IPS-NIHi11 (cell line): ENCODE data around the gene GNPTAB.
"Not testable (repeated sequence)": the region's sequence is repeated elsewhere in the genome, so short reads cannot be mapped to it uniquely, and the experiment has no call there.

Experiments used
- DNase-seq: peaks from one replicate; pipeline ENCODE4 v3.0.0; 2012; ENCODE audit warnings: mixed read lengths, low spot score

Gene GNPTAB

GRCh38 chr12:101852998-101853397 is 22.2 kb upstream of the GNPTAB start:
- no peak for DNase-seq

- DNase-seq = no peak
Observed at GRCh38 chr12:101850199-101850598, 19.4 kb upstream of the GNPTAB start.

GRCh38 chr12:101847325-101847724 is 16.6 kb upstream of the GNPTAB start:
- DNase-seq = no peak

- no peak for DNase-seq
Observed at GRCh38 chr12:101845137-101845711, 14.5 kb upstream of the GNPTAB start.

- no peak for DNase-seq
Observed at GRCh38 chr12:101841069-101841468, 10.3 kb upstream of the GNPTAB start.

- DNase-seq = peak; percentile 83
Observed at GRCh38 chr12:101839324-101840283, 8.8 kb upstream of the GNPTAB start.

GRCh38 chr12:101838628-101839323 is 8.0 kb upstream of the GNPTAB start:
- DNase-seq = no peak

GRCh38 chr12:101832030-101832429 is 1.3 kb upstream of the GNPTAB start:
- DNase-seq = no peak

- no peak for DNase-seq
Observed at GRCh38 chr12:101829639-101830366, 956 bp downstream of the GNPTAB start.

GRCh38 chr12:101828463-101829196 is 2.1 kb downstream of the GNPTAB start:
- DNase-seq = no peak

GRCh38 chr12:101826766-101827368 is 3.9 kb downstream of the GNPTAB start:
- no peak for DNase-seq

- DNase-seq = no peak
Observed at GRCh38 chr12:101824831-101825230, 5.9 kb downstream of the GNPTAB start.

- DNase-seq = peak; percentile 72
Observed at GRCh38 chr12:101823891-101824290, 6.9 kb downstream of the GNPTAB start.

GRCh38 chr12:101823039-101823438 is 7.7 kb downstream of the GNPTAB start:
- DNase-seq = no peak

- no peak for DNase-seq
Observed at GRCh38 chr12:101819467-101819866, 11.3 kb downstream of the GNPTAB start.

GRCh38 chr12:101818689-101819088 is 12.1 kb downstream of the GNPTAB start:
- not testable (repeated sequence) for DNase-seq

- DNase-seq = no peak
Observed at GRCh38 chr12:101813117-101813516, 17.6 kb downstream of the GNPTAB start.

- not testable (repeated sequence) for DNase-seq
Observed at GRCh38 chr12:101812716-101813115, 18.0 kb downstream of the GNPTAB start.

- not testable (repeated sequence) for DNase-seq
Observed at GRCh38 chr12:101811342-101811741, 19.4 kb downstream of the GNPTAB start.

- no peak for DNase-seq
Observed at GRCh38 chr12:101809208-101809607, 21.6 kb downstream of the GNPTAB start.

- DNase-seq = no peak
Observed at GRCh38 chr12:101806265-101806664, 24.5 kb downstream of the GNPTAB start.
